Measurements from ENCODE around the gene OR2T10. TPM values are rescaled to one million over a fixed set of nuclear protein-coding genes. Genes with fewer than 3 reads are reported as not detected.
"Not testable (repeated sequence)": the region's sequence is repeated elsewhere in the genome, so short reads cannot be mapped to it uniquely, and the experiment has no call there.

The OR2T10 gene
- total and polyA plus RNA-seq, 2 donors (not counting 3 experiments of a cell fraction or from before 2014, with no cell fraction given), result not detected

DNA sequence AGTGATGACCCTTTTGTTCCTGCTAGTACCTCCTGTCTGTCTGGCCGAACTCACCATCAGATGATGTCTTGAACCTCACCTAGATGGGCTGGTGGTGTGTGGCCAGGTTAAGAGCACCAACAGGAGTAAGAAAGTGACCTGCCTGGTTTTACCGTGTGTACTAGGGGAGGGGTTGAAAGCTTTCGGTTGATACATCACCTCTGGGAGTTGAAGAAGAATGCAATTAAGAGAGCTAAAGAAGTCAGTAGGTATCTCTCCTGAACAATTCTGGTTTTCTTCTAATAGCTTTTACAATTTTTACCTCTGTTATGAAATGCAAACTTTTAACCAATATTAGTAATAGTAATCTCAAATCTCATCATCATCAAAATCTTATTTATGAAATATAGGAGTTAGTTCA lies 34.8 kb downstream of the OR2T10 start, which contains the start of gene OR2T29:
TSS of gene OR2T29 (minus strand) at position 101 of the 400 bp plus-strand sequence. CDS start 3,281 bp downstream, outside the sequence.
- BruUV-seq (replicated peaks); dilution Hi-C loops (cut with MboI; ENCODE audit: extremely low pct_ligation_motif_present, low sequenced_read_pairs); H3K9me3 ChIP-seq (replicated peaks; ENCODE audit: control insufficient read depth, insufficient read depth, low read length); H3K36me3 ChIP-seq (ENCODE audit: control insufficient read depth in 2 of 2, extremely low read depth in 1 of 2, insufficient read depth in 2 of 2, low read length in 2 of 2); H3K27me3 ChIP-seq (ENCODE audit: control insufficient read depth in 2 of 2, insufficient read depth in 2 of 2, low read length in 2 of 2); DNase-seq (ENCODE audit: low read depth, low spot score); H3K79me2 ChIP-seq (ENCODE audit: control insufficient read depth, insufficient read depth, low read length); H3K9me1 ChIP-seq (replicated peaks; ENCODE audit: control insufficient read depth, extremely low read depth, insufficient read depth, low read length); H3K4me2 ChIP-seq (ENCODE audit: insufficient read depth, low read length); H2AFZ ChIP-seq (ENCODE audit: low read depth, low read length); H3K4me3 ChIP-seq (replicated peaks in 1 of 3; ENCODE audit: insufficient read depth in 1 of 3, low read depth in 1 of 3, low read length in 3 of 3); FAIRE-seq; H4K20me1 ChIP-seq (replicated peaks; ENCODE audit: control insufficient read depth, extremely low read depth, insufficient read depth, low read length); CTCF ChIA-PET; intact Hi-C loops (cut with micrococcal nuclease); POLR2A ChIA-PET; H3K27ac ChIP-seq (ENCODE audit: insufficient read depth, low read depth, low read length); H3K9ac ChIP-seq (replicated peaks; ENCODE audit: extremely low read depth, insufficient read depth, low read length); H3K4me1 ChIP-seq (ENCODE audit: control insufficient read depth, extremely low read depth, insufficient read depth, low read length): not testable (repeated sequence)

DNA sequence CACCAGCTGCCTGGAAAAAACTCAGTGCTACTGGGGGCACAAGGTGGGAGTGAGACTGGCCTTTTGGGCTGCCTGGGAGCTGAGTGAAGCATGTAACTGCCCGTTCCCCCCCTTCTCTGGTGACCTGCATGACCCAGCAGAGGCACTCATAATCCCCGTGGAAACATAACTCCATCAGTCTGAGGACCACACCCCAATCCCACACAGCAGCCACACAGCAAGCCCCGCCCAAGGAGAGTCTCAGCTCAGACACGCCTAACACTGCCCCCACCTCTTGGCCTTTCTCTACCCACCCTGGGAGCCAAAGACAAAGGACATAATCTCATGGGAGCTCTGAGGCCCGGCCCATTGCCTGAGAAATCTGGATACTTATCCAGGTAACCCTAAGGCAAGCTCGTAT lies 46.5 kb downstream of the OR2T10 start:
- H3K36me3 ChIP-seq (ENCODE audit: control insufficient read depth in 2 of 2, extremely low read depth in 1 of 2, insufficient read depth in 2 of 2, low read length in 2 of 2); H3K9me3 ChIP-seq (replicated peaks; ENCODE audit: control insufficient read depth, insufficient read depth, low read length); H3K4me2 ChIP-seq (ENCODE audit: insufficient read depth, low read length); intact Hi-C loops (cut with micrococcal nuclease); H3K9ac ChIP-seq (replicated peaks; ENCODE audit: extremely low read depth, insufficient read depth, low read length); DNase-seq (ENCODE audit: low read depth, low spot score); H2AFZ ChIP-seq (ENCODE audit: low read depth, low read length); H3K27me3 ChIP-seq (ENCODE audit: control insufficient read depth in 2 of 2, insufficient read depth in 2 of 2, low read length in 2 of 2); H3K4me1 ChIP-seq (ENCODE audit: control insufficient read depth, extremely low read depth, insufficient read depth, low read length); POLR2A ChIA-PET; FAIRE-seq; H3K79me2 ChIP-seq (ENCODE audit: control insufficient read depth, insufficient read depth, low read length); H4K20me1 ChIP-seq (replicated peaks; ENCODE audit: control insufficient read depth, extremely low read depth, insufficient read depth, low read length); CTCF ChIA-PET; dilution Hi-C loops (cut with MboI; ENCODE audit: extremely low pct_ligation_motif_present, low sequenced_read_pairs); H3K4me3 ChIP-seq (replicated peaks in 1 of 3; ENCODE audit: insufficient read depth in 1 of 3, low read depth in 1 of 3, low read length in 3 of 3); BruUV-seq (replicated peaks); H3K27ac ChIP-seq (ENCODE audit: insufficient read depth, low read depth, low read length); H3K9me1 ChIP-seq (replicated peaks; ENCODE audit: control insufficient read depth, extremely low read depth, insufficient read depth, low read length): not testable (repeated sequence)

DNA sequence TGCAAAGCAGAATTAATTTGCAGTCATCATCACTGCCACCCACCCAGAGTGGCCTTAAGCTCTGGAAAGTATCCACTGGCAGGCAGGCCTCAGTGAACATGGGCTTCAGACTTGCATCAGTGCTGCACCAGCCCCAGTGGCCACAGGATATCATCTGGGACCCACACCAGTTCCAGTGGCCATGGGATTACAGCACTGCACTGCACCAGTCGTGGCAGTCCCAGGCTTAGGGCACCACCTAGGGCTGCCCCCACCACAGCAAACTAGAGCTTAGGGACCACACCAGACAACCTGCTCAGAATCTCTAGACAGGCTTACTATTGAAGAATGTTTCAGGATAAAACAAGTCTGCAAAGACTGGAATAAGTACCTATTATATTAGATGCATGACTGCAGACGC lies 50.1 kb downstream of the OR2T10 start:
- FAIRE-seq; H3K79me2 ChIP-seq (ENCODE audit: control insufficient read depth, insufficient read depth, low read length); H3K9ac ChIP-seq (replicated peaks; ENCODE audit: extremely low read depth, insufficient read depth, low read length); intact Hi-C loops (cut with micrococcal nuclease); H3K27me3 ChIP-seq (ENCODE audit: control insufficient read depth in 2 of 2, insufficient read depth in 2 of 2, low read length in 2 of 2); H3K4me1 ChIP-seq (ENCODE audit: control insufficient read depth, extremely low read depth, insufficient read depth, low read length); H3K27ac ChIP-seq (ENCODE audit: insufficient read depth, low read depth, low read length); H3K9me1 ChIP-seq (replicated peaks; ENCODE audit: control insufficient read depth, extremely low read depth, insufficient read depth, low read length); H3K9me3 ChIP-seq (replicated peaks; ENCODE audit: control insufficient read depth, insufficient read depth, low read length); dilution Hi-C loops (cut with MboI; ENCODE audit: extremely low pct_ligation_motif_present, low sequenced_read_pairs); BruUV-seq (replicated peaks); POLR2A ChIA-PET; CTCF ChIA-PET; H3K4me3 ChIP-seq (replicated peaks in 1 of 3; ENCODE audit: insufficient read depth in 1 of 3, low read depth in 1 of 3, low read length in 3 of 3); H3K4me2 ChIP-seq (ENCODE audit: insufficient read depth, low read length); H2AFZ ChIP-seq (ENCODE audit: low read depth, low read length); H3K36me3 ChIP-seq (ENCODE audit: control insufficient read depth in 2 of 2, extremely low read depth in 1 of 2, insufficient read depth in 2 of 2, low read length in 2 of 2); H4K20me1 ChIP-seq (replicated peaks; ENCODE audit: control insufficient read depth, extremely low read depth, insufficient read depth, low read length); DNase-seq (ENCODE audit: low read depth, low spot score): not testable (repeated sequence)

Small RNA genes lying within 50 kb of the gene (small RNA-seq; reads per million reads assigned to genes)
- gene RF00019 (ENCODE audit: insufficient read depth, insufficient read length, low read depth, low replicate concordance), result not detected

Other genes starting within 250 kb of the OR2T10 start
- gene OR14C36, start 248.9 kb downstream of the OR2T10 start, total RNA-seq, result not detected in 2 replicates
- gene OR14C36, start 248.9 kb downstream of the OR2T10 start, polyA plus RNA-seq, result not detected in 2 replicates
- gene OR2T4, start 236.0 kb downstream of the OR2T10 start, total RNA-seq, result not detected in 2 replicates
- not detected in 2 replicates for gene OR2T4, start 236.0 kb downstream of the OR2T10 start, polyA plus RNA-seq
- not detected in 2 replicates for gene OR2T6, start 222.0 kb downstream of the OR2T10 start, total RNA-seq
- not detected in 2 replicates for gene OR2T6, start 222.0 kb downstream of the OR2T10 start, polyA plus RNA-seq
- gene OR2T1, start 194.7 kb downstream of the OR2T10 start, total RNA-seq, result not detected in 2 replicates
- gene OR2T1, start 194.7 kb downstream of the OR2T10 start, polyA plus RNA-seq, result not detected in 2 replicates
- gene OR2T2, start 152.1 kb downstream of the OR2T10 start, total RNA-seq, result not detected in 2 replicates
- not detected in 2 replicates for gene OR2T2, start 152.1 kb downstream of the OR2T10 start, polyA plus RNA-seq
- gene OR2T3, start 124.3 kb downstream of the OR2T10 start, total RNA-seq, result not detected in 2 replicates
- not detected in 2 replicates for gene OR2T3, start 124.3 kb downstream of the OR2T10 start, polyA plus RNA-seq
- not detected in 2 replicates for gene OR2T5, start 109.1 kb downstream of the OR2T10 start, total RNA-seq
- gene OR2T5, start 109.1 kb downstream of the OR2T10 start, polyA plus RNA-seq, result not detected in 2 replicates
- gene OR2G6, start 89.6 kb downstream of the OR2T10 start, total RNA-seq, result not detected in 2 replicates
- gene OR2G6, start 89.6 kb downstream of the OR2T10 start, polyA plus RNA-seq, result not detected in 2 replicates
- not detected in 2 replicates for gene OR2T29, start 34.9 kb downstream of the OR2T10 start, total RNA-seq
- gene OR2T29, start 34.9 kb downstream of the OR2T10 start, polyA plus RNA-seq, result not detected in 2 replicates
- not detected in 2 replicates for gene OR2T34, start 22.9 kb downstream of the OR2T10 start, total RNA-seq
- gene OR2T34, start 22.9 kb downstream of the OR2T10 start, polyA plus RNA-seq, result not detected in 2 replicates
- not detected in 2 replicates for gene OR2T11, start 37.4 kb upstream of the OR2T10 start, total RNA-seq
- gene OR2T11, start 37.4 kb upstream of the OR2T10 start, polyA plus RNA-seq, result not detected in 2 replicates
- gene OR2T35, start 47.6 kb upstream of the OR2T10 start, total RNA-seq, result not detected in 2 replicates
- not detected in 2 replicates for gene OR2T35, start 47.6 kb upstream of the OR2T10 start, polyA plus RNA-seq
- not detected in 2 replicates for gene OR2T27, start 57.8 kb upstream of the OR2T10 start, total RNA-seq
- not detected in 2 replicates for gene OR2T27, start 57.8 kb upstream of the OR2T10 start, polyA plus RNA-seq
- not detected in 2 replicates for gene OR14I1, start 105.1 kb upstream of the OR2T10 start, total RNA-seq
- gene OR14I1, start 105.1 kb upstream of the OR2T10 start, polyA plus RNA-seq, result not detected in 2 replicates
- not detected in 2 replicates for gene LYPD8, start 158.1 kb upstream of the OR2T10 start, total RNA-seq
- gene LYPD8, start 158.1 kb upstream of the OR2T10 start, polyA plus RNA-seq, result not detected in 2 replicates
- 24.7 and 26.5 TPM in 2 replicates for gene SH3BP5L, start 228.2 kb upstream of the OR2T10 start, total RNA-seq
- 22.9 and 24.7 TPM in 2 replicates for gene SH3BP5L, start 228.2 kb upstream of the OR2T10 start, polyA plus RNA-seq
- gene ZNF672, start 240.5 kb upstream of the OR2T10 start, total RNA-seq, result 20.1 and 21.5 TPM in 2 replicates
- gene ZNF672, start 240.5 kb upstream of the OR2T10 start, polyA plus RNA-seq, result 29.6 and 30.6 TPM in 2 replicates

Measured in endothelial cell of umbilical vein (primary cell).